ENCODE data around the gene GPR107.

- TF ChIP-seq CTCF (conservative IDR thresholded peaks at IDR 0.05) (no peak), EZH2 (IDR thresholded peaks at IDR 0.05; ENCODE audit: low read depth) (no peak)
Measured at GRCh38 chr9:130160862-130161470, 107.3 kb downstream of the GPR107 start.

Data from PC-9 (cell line).